PC-9 (cell line): Measurements from ENCODE around the gene MTCH2. TPM values are rescaled to one million over a fixed set of nuclear protein-coding genes. Genes with fewer than 3 reads are reported as not detected.
"Not testable (repeated sequence)": the region's sequence is repeated elsewhere in the genome, so short reads cannot be mapped to it uniquely, and the experiment has no call there.

Experiments
- BruUV-seq: library from RNA; stranded (reverse); fragments of 400-500 nt; replicated peaks from 2 replicates; lab custom pipeline; 2021; lab: Mats Ljungman, UMichigan
- CTCF ChIA-PET: fragments of 300-600 bp; sonication (Branson Sonifier 250); formaldehyde crosslinking; loops from one replicate; lab custom pipeline; 2022; ENCODE audit warnings: antibody characterized with exemption; lab: Charles Lee
- POLR2A ChIA-PET: fragments of 300-600 bp; sonication (Branson Sonifier 250); formaldehyde crosslinking; loops from one replicate; lab custom pipeline; 2022; ENCODE audit warnings: antibody characterized with exemption; ENCODE audit not compliant: unreplicated experiment; lab: Charles Lee
- DNase-seq, 2 experiments: peaks; one replicate each; pipeline versions ENCODE4 v3.0.0 to v3.0.0-alpha.2; 2015 to 2022; ENCODE audit warnings: mixed read lengths in 1 of 2
- H2AFZ ChIP-seq: fragments of 200-600 bp; sonication (generic); 2 replicates; pipeline ENCODE4 v1.8.1; 2017; ENCODE audit warnings: antibody characterized with exemption
- H3F3A ChIP-seq: fragments of 200-600 bp; sonication (generic); 2 replicates; pipeline ENCODE4 v1.8.1; 2017; ENCODE audit warnings: antibody characterized with exemption, mild to moderate bottlenecking, low read depth; ENCODE audit not compliant: insufficient read depth
- H3K27ac ChIP-seq: fragments of 200-600 bp; sonication (generic); 2 replicates; pipeline ENCODE4 v1.6.1; 2016; ENCODE audit warnings: mixed run types
- H3K27me3 ChIP-seq: fragments of 200-600 bp; sonication (generic); 2 replicates; pipeline ENCODE4 v1.6.1; 2016; ENCODE audit warnings: low read depth, mixed run types; ENCODE audit not compliant: insufficient read depth
- H3K36me3 ChIP-seq: fragments of 200-600 bp; sonication (generic); 2 replicates; pipeline ENCODE4 v1.6.1; 2016; ENCODE audit warnings: low read depth, mixed run types
- H3K4me1 ChIP-seq: fragments of 200-600 bp; sonication (generic); replicated peaks from 2 replicates; pipeline ENCODE4 v1.6.1; 2016; ENCODE audit warnings: mixed run types; ENCODE audit not compliant: insufficient read depth
- H3K4me2 ChIP-seq: fragments of 200-600 bp; sonication (generic); 2 replicates; pipeline ENCODE4 v1.6.1; 2017; ENCODE audit warnings: mixed run types
- H3K4me3 ChIP-seq: fragments of 200-600 bp; sonication (generic); 2 replicates; pipeline ENCODE4 v1.6.1; 2016; ENCODE audit warnings: mixed run types
- H3K79me2 ChIP-seq: fragments of 200-600 bp; sonication (generic); 2 replicates; pipeline ENCODE4 v1.6.1; 2017; ENCODE audit warnings: low read depth, mixed run types
- H3K9me2 ChIP-seq: fragments of 200-600 bp; sonication (generic); 2 replicates; pipeline ENCODE4 v1.8.1; 2017; ENCODE audit warnings: mild to moderate bottlenecking; ENCODE audit not compliant: insufficient read depth
- H3K9me3 ChIP-seq: fragments of 200-600 bp; sonication (generic); 2 replicates; pipeline ENCODE4 v1.8.1; 2016; ENCODE audit warnings: low read depth; ENCODE audit not compliant: insufficient read depth
- H4K20me1 ChIP-seq: fragments of 200-600 bp; sonication (generic); 2 replicates; pipeline ENCODE4 v1.8.1; 2017; ENCODE audit not compliant: insufficient read depth
- EZH2 ChIP-seq: fragments of 200-600 bp; sonication (generic); IDR thresholded peaks from 2 replicates; pipeline ENCODE4 v1.8.0; 2017; ENCODE audit warnings: antibody characterized with exemption, low read depth
- intact Hi-C: fragments of 100-400 bp; cut with micrococcal nuclease; formaldehyde crosslinking; loops from one replicate; pipeline ENCODE4 v1.10.0; 2022; ENCODE audit not compliant: unreplicated experiment
- total RNA-seq: library from RNA; stranded (reverse); gene quantifications from 2 replicates; pipeline ENCODE4 v1.2.3, GENCODE V29; 2021
- TF ChIP-seq, protein P1 (sequence below): fragments of 200-600 bp; sonication (generic); conservative IDR thresholded peaks from 2 replicates; pipeline ENCODE4 v1.6.1; 2017; ENCODE audit warnings: mixed run types, antibody characterized with exemption, mild to moderate bottlenecking, moderate library complexity

The MTCH2 gene
- total RNA-seq, 1 experiment from 2014 or later = 147 TPM

DNA sequence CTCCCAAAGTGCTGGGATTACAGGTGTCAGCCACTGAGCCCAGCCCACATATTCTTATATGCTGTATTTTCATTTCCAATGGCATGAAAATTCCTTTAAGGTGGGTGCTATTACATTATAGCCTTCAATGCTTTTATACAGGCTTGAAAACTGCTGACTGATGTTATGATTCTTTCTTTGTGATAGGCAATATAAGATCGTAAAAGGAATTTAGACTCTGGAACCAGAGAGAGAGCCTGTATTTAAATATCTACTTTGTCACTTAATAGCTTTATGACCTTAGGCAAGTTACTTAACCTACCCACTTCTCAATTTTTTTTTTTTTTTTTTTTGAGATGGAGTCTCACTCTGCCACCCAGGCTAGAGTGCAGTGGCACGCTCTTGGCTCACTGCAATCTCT lies 46.6 kb upstream of the MTCH2 start:
- no TSS peak for BruUV-seq
- no peaks in the 10 kb centered on the region for H3K4me1 ChIP-seq
- ChIA-PET CTCF (no interaction called here), POLR2A (no interaction called here)
- no peaks in the 10 kb centered on the region for H3K36me3 ChIP-seq
- H2AFZ ChIP-seq = no peak overlapping the region
- H3K9me3 ChIP-seq = no peaks in the 10 kb centered on the region
- no peaks in the 10 kb centered on the region for H3K9me2 ChIP-seq
- H3F3A ChIP-seq = no peaks in the 10 kb centered on the region
- no peaks in the 10 kb centered on the region for H3K27me3 ChIP-seq
- TF ChIP-seq, protein P1, sequence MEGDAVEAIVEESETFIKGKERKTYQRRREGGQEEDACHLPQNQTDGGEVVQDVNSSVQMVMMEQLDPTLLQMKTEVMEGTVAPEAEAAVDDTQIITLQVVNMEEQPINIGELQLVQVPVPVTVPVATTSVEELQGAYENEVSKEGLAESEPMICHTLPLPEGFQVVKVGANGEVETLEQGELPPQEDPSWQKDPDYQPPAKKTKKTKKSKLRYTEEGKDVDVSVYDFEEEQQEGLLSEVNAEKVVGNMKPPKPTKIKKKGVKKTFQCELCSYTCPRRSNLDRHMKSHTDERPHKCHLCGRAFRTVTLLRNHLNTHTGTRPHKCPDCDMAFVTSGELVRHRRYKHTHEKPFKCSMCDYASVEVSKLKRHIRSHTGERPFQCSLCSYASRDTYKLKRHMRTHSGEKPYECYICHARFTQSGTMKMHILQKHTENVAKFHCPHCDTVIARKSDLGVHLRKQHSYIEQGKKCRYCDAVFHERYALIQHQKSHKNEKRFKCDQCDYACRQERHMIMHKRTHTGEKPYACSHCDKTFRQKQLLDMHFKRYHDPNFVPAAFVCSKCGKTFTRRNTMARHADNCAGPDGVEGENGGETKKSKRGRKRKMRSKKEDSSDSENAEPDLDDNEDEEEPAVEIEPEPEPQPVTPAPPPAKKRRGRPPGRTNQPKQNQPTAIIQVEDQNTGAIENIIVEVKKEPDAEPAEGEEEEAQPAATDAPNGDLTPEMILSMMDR = no peak
- TF ChIP-seq EZH2 = no peak
- DNase-seq = no peak
- no peak overlapping the region for H3K27ac ChIP-seq
- intact Hi-C loops = no loop called here
- H3K4me3 ChIP-seq = no peak overlapping the region
- no peaks in the 10 kb centered on the region for H3K79me2 ChIP-seq
- no peak overlapping the region for H3K4me2 ChIP-seq
- H4K20me1 ChIP-seq = no peaks in the 10 kb centered on the region

DNA sequence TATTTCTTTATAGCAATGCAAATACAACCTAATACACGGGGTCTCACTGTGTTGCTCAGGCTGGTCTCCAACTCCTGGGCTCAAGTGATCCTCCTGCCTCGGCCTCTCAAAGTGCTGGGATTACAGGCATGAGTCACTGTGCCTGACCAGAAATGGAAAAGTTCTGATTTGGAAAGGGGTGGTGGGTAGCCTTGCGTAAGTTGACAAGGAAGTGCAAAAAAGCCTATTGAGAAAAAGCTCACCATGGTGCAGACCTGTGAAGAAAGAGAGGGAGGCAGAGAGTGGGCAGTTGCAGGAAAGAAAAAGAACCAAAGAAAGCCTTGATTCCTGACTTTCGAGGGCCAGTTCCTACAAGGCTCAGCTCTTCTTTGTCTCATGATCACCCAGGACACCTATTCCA lies 45.8 kb upstream of the MTCH2 start:
- Histone ChIP-seq H3K4me1 (no peaks in the 10 kb centered on the region), H3K4me3 (no peak overlapping the region), H3K9me3 (no peaks in the 10 kb centered on the region), H3K27ac (no peak overlapping the region), H3K79me2 (no peaks in the 10 kb centered on the region), H2AFZ (no peak overlapping the region), H4K20me1 (no peaks in the 10 kb centered on the region), H3K27me3 (no peaks in the 10 kb centered on the region), H3K36me3 (no peaks in the 10 kb centered on the region), H3F3A (no peaks in the 10 kb centered on the region), H3K9me2 (no peaks in the 10 kb centered on the region), H3K4me2 (no peak overlapping the region)
- TF ChIP-seq, protein P1 = no peak
- TF ChIP-seq EZH2 = no peak
- no TSS peak for BruUV-seq
- ChIA-PET POLR2A (interaction anchor here (0.6 kb wide), 1 partner anchor 132 kb away, joined by 3 read pairs; no protein-coding TSS in a partner anchor), CTCF (interaction anchor here (0.6 kb wide), 1 partner anchor 108 kb away, joined by 4 read pairs; no protein-coding TSS in a partner anchor)
- DNase-seq = no peak
- intact Hi-C loops = no loop called here

DNA sequence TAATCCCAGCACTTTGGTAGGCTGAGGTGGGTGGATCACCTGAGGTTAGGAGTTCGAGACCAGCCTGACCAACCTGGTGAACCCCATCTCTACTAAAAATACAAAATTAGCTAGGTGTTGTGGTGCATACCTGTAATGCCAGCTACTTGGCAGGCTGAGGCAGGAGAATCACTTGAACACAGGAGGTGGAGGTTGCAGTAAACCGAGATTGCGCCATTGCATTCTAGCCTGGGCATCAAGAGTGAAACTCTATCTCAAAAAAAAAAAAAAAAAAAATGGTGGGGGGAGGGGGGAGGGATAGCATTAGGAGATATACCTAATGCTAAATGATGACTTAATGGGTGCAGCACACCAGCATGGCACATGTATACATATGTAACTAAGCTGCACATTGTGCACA lies 44.3 kb upstream of the MTCH2 start:
- H2AFZ ChIP-seq, H3K79me2 ChIP-seq, H3F3A ChIP-seq, H3K36me3 ChIP-seq, H3K4me1 ChIP-seq, H3K4me3 ChIP-seq, H3K9me3 ChIP-seq, H3K27me3 ChIP-seq, H3K27ac ChIP-seq, CTCF ChIA-PET, intact Hi-C loops, H3K4me2 ChIP-seq, H4K20me1 ChIP-seq, H3K9me2 ChIP-seq, DNase-seq, BruUV-seq: not testable (repeated sequence)
- POLR2A ChIA-PET = interaction anchor here (0.6 kb wide), 1 partner anchor 148 kb away, joined by 4 read pairs; no protein-coding TSS in a partner anchor

DNA sequence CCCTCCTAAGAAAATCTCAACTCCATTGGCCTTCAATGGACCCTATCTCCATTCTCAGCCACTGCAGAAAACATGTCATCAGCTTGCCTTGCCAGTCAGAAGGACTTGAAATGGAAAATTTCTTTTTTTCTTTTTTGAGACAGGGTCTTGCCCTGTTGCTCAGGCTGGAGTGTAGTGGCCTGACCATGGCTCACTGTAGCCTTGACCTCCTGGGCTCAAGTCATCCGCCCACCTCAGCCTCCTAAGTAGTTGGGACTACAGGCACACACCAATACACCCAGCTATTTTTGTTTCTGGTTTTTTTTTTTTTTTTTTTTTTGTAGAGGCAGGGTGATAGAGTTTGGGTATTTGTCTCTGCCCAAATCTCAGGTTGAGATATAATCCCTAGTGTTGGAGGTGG lies 43.8 kb upstream of the MTCH2 start:
- no peak overlapping the region for H3K4me3 ChIP-seq
- no peaks in the 10 kb centered on the region for H3K27me3 ChIP-seq
- H3K36me3 ChIP-seq = no peaks in the 10 kb centered on the region
- POLR2A ChIA-PET = interaction anchor here (0.6 kb wide), 1 partner anchor 209 kb away, joined by 4 read pairs; no protein-coding TSS in a partner anchor
- TF ChIP-seq, protein P1 = no peak
- TF ChIP-seq EZH2 = no peak
- no peaks in the 10 kb centered on the region for H3K4me1 ChIP-seq
- no peaks in the 10 kb centered on the region for H3K9me2 ChIP-seq
- no peak for DNase-seq
- H3K79me2 ChIP-seq = no peaks in the 10 kb centered on the region
- intact Hi-C loops = no loop called here
- H2AFZ ChIP-seq = no peak overlapping the region
- H3K4me2 ChIP-seq = no peak overlapping the region
- no peaks in the 10 kb centered on the region for H3K9me3 ChIP-seq
- H3K27ac ChIP-seq = no peak overlapping the region
- H4K20me1 ChIP-seq = no peaks in the 10 kb centered on the region
- no TSS peak for BruUV-seq
- CTCF ChIA-PET = interaction anchor here (0.6 kb wide), 1 partner anchor 181 kb away, joined by 4 read pairs; no protein-coding TSS in a partner anchor
- H3F3A ChIP-seq = no peaks in the 10 kb centered on the region
